ENCODE data around the gene BUD23.
A peak's percentile ranks its signal among the peaks of the same experiment; 100 is the strongest.
"Not testable (repeated sequence)": the region's sequence is repeated elsewhere in the genome, so short reads cannot be mapped to it uniquely, and the experiment has no call there.

BUD23 gene

DNA sequence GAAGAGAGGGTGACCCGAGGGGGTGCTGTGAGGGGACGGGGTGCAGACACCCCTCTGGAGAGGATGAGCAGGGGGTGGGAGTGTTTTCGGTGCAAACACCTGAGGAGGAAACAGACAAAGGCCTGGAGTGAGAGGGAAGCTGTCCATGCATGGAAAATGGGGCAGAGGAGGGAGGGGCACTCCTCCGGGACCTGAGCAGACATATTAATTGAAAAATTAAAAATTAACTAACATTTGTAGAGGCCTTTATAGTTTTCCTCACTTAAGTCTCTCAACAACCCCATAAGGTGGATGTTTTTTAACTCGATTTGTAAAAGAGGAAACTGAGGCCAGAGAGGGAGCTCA is 14.5 kb upstream of the BUD23 start:
- no peak for DNase-seq

DNA sequence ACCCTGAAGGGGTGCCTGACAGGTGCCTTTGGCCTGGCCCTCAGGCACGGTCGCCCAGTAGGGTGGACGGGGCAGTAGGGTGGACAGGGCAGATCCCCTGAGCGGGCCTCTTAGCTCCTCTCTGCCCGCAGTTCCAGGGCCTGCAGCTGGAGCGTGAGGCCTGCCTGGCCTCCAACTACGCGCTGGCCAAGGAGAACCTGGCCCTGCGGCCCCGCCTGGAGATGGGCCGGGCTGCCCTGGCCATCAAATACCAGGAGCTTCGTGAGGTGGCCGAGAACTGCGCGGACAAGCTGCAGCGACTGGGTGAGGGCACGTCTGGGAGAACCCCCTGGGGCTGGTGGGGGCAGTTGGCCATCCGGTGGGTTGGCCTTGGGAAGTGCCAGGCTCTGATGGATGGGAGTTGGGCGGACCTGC is 14.1 kb upstream of the BUD23 start:
- no peak for DNase-seq

DNA sequence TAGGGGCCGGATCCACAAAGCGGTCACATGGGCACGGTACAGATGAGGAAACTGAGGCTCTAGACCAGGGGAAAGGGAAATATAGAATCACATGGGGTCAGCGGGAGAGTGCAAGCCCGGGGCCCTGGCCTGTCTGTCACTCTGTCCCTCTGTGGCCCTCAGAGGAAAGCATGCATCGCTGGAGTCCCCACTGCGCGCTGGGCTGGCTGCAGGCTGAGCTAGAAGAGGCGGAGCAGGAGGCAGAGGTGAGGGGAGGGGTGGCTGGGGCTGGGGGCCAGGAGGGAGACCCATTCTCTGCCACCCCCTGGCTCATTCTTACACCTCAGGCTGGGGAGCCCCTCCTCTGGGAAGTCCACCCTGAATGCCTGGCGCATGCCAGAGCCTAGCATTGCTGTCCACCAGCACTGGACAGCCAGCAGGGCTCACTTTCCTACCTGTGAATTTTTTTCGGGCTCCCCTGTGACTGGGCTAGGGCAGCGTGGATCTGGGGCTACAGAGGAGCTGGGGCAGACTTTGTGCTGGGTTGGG is 13.5 kb upstream of the BUD23 start:
- DNase-seq = no peak

DNA sequence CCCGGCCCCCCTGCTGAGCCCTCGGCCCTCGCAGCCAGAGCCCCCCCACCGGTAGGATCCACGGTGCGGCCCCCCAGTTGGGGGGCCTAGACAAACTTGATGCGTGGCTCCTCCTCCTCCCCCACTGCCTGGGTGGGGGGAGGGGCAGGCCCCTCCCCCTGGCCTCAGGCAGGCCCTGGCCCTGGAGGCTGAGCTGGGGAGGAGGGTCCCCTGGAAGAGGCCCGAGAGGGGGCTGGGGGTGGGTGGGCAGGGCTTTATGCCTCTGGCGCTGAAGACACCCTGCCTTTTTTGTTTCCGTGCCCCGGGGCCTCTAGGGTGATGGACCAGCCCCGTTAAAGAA is 12.1 kb upstream of the BUD23 start:
- no peak for DNase-seq

DNA sequence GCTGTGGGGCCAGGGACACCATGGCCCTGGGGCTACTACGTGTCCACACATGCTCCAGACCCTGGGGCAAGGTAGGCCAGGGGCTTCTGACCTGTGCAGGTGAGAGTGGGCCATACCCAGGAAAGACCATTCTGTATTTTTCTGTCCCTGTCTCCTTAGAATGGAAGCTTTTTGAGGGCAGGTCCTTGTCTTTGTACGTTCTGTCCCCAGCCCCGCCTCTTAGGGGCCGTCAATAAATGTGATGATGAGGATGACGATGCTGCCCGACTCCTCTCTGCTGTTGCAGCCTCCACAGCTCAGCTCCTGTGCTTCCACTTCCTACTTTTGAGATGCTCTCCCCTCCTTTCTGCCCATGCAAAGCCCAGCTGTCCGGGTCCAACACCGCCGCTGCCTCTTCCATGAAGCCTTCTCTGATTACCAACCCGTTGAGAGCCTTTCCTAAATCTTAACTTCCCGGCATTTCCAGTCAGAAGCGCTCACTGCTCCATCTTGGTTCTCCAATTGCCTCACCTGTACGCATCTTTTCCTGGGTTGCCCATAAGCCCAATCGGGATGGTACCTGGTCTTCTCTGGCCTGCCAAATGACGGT is 11.4 kb upstream of the BUD23 start:
- no peak for DNase-seq

DNA sequence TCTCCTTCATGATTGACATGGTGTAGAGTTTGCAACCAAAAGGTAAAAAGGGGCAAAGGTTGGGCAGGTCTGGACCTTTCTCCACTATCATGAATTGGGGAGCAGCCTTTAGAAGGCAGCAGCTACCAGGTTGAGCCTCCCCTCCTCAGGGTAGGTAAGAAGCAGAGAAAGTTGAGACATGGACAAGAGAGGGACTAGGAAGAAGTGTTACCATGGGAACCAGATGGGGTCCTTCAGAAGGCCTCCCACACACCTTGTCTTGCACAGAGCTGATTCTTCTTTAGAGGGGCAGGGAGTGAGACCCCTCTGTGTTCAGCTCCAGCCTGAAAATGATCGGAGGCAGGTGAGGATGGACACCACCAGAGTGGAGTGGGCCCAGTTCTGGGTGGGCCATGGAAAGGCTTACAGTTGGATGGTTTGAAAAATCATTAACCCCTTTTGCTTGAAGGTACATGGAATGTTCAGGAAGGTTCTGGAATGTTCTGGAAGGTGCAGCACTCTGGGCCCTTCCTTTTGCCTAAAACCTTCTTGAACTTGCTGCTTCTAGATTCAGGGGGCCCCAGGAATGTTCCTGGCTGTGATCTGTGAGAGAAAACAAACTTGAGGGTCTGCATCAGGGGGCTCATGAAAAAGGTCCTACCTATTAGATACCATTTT is 8.8 kb upstream of the BUD23 start:
- DNase-seq = no peak

DNA sequence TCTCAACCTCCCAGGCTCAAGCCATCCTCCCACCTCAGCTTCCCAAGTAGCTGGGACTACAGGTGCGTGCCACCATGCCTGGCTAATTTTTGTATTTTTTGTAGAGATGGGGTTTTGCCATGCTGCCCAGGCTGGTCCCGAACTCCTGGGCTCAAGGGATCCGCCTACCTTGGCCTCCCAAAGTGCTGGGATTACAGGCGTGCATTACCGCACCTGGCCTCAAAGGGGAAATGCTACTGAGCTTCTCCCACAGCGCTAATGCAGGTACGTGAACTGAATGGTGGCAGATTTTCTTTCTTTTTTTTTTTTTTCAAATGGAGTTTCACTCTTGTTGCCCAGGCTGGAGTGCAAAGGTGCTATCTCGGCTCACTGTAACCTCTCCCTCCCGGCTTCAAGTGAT is 7.3 kb upstream of the BUD23 start:
- not testable (repeated sequence) for DNase-seq

DNA sequence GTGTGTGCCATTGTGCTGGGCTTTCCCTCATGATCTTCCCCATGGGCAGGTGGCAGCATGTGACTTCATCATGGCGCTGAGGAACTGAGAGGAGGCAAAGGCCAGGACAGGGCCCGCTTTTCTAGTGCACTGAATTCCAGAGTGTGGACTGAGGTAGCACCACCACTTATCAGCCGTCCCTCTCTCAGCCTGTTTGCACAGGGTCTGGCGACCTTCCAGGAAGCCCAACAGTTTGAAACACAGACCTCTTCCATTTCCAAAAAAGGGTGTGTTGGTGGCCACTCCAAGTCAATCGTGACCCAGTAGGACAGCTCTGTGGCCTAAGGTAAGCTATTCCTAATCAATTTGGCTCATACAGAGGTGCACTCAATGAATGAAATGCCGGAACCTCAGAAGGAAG is 4.5 kb upstream of the BUD23 start:
- no peak for DNase-seq

DNA sequence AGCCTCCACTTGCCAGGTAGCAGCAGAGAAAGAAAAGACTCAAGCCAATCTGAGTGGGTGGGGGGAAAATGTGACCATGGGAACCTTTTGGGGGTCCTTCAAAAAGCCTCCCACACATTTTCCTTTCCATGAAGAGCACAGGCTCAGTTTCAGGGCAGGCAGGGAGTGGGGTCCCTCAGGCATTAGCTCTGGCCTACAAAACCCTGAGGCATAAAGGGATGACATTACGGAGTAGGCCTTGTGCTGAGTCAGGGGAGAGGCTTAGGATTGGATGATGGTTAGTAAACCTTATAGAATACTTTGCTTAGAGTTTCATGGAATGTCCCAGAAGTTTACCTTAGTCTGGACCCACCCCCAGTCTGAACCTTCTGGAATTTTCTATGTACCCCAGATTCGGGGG is 3.7 kb upstream of the BUD23 start:
- DNase-seq = no peak

DNA sequence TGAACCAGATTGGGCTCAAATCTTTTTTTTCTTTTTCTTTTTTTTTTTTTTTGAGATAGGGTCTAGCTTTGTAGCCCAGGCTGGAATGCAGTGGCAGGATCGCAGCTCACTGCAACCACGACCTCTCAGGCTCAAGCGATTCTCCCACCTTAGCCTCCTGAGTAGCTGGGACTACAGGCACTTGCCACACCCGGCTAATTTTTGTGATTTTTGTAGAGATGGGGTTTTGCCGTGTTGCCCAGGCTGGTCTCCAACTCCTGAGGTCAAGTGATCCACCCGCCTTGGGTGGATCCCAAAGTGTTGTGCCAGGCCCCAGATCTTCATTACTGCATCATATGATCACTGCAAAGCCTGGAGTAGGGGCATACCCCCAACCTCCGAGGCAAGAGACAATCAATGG is 2.9 kb upstream of the BUD23 start:
- no peak for DNase-seq

DNA sequence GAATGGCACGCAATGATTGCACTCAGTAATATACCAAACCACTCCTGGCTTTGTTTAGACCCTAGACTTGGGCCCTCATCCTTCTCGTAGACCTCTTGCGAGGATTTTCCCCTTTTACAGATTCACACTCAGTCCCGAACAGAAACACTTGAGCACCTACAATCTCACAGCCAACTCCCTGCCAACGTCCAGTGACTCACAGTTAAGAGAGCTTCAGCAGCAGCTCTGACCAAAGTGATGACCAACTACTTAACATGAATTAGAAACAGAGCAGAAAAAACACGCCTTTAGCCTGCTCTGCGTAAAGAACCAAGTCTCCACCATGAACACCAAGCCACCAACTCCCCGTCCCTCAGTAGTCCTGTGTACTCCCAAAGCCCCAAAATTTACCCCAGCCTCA is 2.4 kb upstream of the BUD23 start:
- no peak for DNase-seq

DNA sequence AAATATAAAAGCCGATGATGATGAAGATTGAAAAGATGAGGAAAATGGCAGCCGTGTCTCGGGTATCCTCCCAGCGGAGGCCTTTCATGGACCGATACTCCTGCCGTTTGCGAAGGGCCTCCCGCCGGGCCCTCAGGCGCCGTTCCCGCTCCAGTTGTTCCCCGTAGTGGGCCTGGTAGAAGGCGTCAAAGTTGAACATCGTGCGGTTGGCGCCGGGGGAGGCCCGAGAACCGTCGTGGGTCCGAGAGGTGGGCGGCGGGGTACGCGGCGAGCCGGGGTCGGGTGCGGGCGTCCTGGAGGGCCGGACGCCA is 697 bp upstream of the BUD23 start:
- DNase-seq = no peak

DNA sequence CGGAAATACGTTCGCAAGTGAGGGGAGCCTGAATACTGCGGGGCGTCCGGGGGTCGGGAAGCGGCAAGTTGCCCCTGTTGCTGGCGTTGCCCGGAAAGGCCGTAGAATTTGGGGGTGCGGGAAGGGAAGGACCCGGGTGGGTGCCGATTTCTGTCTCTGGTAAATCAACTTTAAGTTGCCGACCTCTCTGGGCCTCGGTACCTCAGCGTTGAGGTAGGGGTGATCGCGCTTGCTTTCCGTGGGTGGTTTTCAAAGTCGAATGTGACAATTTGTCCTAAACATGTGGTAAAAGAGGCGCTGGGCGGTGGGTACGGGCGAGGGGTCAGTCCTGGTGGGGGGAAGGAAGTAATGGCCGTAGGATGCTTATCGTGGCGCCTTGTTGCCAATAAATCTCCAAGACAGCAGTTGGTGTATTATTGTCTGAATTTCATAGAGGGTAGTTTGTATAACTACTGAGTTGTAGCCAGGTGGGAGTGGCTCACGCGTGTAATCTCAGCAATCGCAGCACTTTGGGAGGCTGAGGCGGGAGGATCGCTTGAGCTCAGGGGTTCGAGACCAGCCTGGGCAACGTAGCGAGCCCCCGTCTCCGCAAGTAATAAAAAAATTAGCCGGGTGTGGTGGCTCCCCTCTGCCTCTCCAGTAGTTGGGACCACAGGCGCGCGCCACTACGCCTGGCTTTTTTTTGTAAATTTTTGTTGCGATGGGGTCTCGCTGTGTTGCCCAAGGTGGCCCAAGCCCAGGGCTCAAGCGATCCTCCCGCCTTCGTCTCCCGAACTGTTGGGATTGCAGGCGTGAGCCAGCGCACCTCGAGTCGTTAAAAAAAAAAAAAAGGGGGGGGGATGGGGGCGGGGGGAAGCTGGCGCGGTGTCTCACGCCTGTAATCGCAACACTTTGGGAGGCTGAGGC is 644 bp downstream of the BUD23 start:
- DNase-seq = no peak

DNA sequence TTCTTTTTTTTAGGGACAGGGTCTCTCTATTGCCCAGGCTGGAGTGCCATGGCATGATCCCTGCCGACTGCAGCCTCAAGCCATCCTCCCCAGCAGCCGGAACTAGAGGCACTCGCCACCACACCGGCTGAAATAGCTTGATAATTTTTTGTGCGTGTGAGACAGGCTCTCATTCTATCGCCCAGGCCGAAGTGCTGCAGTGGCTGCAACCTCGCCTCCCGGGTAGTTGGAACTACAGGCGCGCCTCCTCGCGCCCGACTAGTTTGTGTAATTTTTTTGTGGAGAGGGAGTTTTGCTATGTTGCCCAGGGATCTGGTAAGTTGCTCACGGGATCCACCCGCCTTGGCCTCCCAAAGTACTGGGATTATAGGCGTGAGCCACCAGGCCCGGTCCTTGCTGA is 1.9 kb downstream of the BUD23 start:
- DNase-seq = no peak

DNA sequence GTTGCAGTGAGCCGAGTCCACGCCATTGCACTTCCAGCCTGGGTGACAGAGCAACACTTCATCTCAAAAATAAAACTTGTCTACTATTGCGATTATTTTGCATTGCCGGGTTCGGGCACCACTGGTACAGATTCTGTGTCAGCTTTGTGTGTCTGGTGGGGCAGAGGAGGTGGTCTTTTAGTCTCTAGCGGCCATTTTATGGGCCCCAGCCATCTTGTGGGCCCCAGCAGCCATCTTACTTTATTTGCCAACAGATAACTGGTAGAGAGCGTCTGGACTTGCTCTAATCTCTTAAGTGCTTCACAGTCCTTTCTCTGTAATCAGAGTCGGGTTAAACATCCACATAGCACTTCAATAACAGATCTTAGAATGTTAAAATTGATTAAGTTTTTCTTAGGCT is 4.9 kb downstream of the BUD23 start:
- DNase-seq = no peak

DNA sequence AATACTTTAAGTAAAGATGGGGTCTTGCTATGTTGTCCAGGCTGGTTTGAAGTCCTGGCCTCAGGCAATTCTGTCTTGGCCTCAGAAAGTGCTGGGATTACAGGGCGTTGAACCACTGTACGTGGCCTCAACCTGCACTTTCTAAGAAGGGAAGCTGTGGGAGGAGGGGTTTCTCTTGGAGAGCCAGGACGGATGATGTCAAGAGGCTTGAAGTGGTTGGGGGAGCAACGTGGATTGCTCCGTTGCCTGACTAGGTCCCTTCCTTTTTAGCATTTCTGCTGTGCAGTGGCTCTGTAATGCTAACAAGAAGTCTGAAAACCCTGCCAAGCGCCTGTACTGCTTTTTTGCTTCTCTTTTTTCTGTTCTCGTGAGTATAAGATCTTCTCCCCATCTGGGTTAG is 7.2 kb downstream of the BUD23 start:
- DNase-seq = no peak

DNA sequence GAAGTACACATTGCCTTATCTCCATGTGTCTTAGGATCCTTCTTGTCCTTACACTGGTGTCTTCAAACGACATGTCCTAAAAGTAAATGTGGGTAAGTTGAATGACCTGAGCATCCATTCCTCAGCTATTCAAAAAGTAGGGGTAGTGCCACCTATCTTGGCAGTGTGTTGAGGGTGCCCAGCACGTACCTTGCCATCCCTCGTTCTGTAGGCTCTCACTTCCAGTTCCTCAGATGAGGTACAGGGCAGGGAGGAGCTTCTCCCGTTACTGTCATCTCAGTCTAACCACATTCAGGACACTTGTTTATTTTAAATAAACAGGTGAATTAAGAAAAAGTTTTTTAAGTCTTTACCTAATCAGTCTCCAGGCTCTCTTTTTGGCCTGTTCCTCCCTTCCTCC is 13.0 kb downstream of the BUD23 start:
- DNase-seq = no peak

DNA sequence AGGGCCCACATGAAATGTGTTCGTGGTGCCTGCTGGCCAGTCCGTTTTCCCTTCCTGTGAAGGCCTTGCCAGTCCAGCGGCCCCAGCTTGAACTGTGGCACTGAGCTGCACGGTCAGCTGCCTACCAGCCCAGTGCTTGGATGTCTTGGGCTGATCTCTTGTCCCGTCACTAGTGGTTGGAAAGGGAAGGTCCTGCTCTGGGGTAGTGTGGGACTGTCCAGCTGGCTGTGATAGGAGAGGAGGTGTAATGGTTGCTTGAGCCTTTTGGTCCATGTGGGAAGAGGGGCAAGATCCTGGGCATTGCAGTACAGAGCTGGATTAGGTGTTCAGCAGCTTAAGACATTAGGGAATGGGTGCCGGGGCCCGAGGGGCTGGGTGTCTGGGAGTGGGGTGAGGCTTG is 15.0 kb downstream of the BUD23 start:
- no peak for DNase-seq

DNA sequence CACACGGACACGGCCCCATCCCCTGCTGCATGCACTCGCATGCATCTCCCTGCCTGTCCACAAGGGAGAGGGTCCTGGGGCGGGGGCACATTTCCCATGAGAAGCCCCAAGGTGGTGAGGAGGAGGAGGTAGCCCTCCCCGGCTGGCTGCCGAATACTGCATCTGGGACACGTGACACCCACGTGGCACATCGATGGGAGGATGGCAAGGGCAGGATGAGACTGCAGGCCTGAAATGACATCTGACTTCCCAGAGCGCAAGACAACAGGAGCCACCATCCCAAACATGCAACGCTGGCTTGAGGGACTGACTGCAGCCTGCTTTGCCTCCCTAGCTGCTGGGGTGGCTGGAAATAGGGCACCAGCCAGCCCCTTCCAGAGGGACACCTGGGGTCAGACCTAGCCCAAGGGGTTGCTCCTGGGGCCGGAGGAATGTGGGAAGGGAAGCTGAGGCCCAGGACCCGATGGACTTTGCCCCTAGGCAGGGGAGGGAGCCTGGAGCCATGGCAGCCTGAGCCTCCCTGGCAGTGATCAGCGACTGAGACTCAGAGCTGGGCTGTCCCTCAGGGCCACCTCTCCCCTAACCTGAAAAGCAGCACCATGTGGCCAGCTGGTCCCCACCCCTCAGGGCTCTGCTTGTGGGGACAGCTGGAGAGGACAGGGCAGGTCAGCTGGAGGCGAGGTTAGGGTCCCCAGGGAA is 16.1 kb downstream of the BUD23 start:
- DNase-seq = no peak

DNA sequence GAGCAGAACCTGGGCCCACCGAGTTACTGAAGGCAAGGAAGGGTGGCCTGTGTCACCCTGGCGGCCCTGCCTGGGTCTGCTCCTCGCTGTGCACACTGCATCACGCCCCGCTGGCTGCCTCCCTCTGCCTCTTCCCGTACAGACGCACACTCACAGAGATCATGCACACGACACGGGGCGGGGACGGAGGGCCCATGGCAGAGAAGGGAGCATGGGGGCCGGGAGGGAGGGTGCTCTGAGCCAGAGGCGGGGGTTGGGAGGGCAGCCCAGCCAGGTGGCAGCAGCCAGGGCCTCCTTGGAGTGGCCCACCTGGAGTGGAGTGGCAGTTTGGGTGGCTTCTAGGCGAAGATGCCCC is 16.6 kb downstream of the BUD23 start:
- DNase-seq = no peak

DNA sequence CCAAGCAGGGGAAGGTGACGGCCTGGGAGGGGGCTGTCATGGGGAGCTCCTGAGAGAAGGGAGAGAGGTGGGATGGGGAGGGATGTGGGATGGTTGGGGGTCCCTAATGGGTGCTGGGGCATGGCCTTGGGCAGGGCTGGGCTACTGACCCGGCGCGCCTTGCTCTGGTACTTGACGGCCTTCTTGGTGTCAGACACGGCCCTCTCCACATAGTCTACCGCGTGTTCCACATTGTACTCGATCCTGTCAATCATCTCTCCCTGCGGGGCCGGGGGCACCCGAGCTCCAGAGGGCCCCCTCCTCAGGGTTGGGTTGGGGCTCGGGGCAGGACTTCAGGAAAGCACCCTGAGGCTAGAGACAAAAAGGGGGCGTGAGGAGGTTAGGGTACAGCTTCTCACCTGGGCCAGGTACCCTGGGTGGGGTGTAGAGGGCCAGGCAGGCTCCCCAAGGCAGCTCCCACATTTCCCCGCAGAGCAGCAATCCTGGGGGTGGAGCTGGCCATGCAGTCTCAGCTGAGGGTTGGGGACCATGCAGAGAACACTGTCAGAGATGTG is 17.3 kb downstream of the BUD23 start:
- DNase-seq = no peak

DNA sequence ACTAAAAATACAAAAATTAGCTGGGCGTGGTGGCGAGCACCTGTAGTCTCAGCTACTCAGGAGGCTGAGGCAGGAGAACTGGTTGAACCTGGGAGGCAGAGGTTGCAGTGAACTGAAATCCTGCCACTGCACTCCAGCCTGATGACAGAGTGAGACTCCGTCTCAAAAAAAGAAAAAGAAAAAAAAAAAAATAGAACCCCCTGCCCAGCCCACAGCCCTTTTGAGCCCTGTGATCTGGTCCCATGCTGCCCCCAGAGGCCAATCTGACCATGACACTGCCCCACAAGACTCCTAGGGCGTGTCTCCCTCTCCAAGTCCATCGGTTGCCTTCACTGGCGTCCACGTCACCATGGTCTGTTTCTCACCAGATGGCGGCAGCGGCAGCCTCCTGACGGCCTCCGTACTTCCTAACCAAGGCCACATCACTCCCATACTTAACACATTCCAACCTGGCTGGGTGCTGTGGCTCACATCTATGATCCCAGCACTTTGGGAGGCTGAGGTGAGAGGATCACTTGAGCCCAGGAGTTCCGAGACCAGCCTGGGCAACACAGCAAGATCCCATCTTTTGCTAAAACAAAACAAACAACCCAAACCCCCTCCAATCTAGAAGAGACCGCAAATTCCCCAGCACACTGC is 18.1 kb downstream of the BUD23 start:
- DNase-seq = peak; percentile 91

DNA sequence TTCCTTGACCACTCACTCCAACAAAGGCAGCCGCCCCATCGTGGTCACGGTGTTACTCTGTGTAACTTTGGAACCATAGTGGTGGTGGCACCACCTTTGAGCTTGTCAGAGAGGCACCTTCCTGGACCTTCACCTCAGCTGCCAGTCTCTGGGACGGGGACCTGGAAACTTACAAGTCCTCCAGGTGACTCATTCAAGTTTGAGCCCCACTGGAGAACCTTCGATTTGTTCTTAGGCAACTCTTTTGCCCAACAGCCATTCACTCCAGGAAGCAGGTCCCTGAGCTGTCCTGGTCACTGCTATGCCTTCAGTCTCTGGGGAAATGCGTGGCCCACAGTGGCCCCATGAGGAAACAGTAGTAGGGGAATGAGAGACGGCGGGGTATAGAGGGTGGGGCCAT is 18.8 kb downstream of the BUD23 start:
- no peak for DNase-seq

All from islet precursor cell (in vitro differentiated cells).